Kidney epithelial cell (primary cell): ENCODE data around the gene DSTYK. TPM values are rescaled to one million over a fixed set of nuclear protein-coding genes. Genes with fewer than 3 reads are reported as not detected.

Experiments
- DNase-seq: peaks from one replicate; pipeline ENCODE4 v3.0.0-alpha.2; 2010; ENCODE audit warnings: low read depth
- H3K27me3 ChIP-seq: 2 replicates; pipeline ENCODE4 v1.6.0; 2011; ENCODE audit warnings: low read length; ENCODE audit not compliant: control insufficient read depth, insufficient read depth
- H3K36me3 ChIP-seq: 2 replicates; pipeline ENCODE4 v1.5.1; 2011; ENCODE audit warnings: low read length; ENCODE audit not compliant: control insufficient read depth, insufficient read depth
- H3K4me3 ChIP-seq: 2 replicates; pipeline ENCODE4 v1.5.1; 2011; ENCODE audit warnings: low read depth, mild to moderate bottlenecking, control low read depth, low read length
- total RNA-seq: library from RNA; depleted of rRNA; stranded (reverse); fragments of >200 nt; gene quantifications from 2 replicates; pipeline ENCODE4 v1.2.3, GENCODE V29; 2015
- TF ChIP-seq, protein P1 (sequence below): IDR thresholded peaks from 2 replicates; pipeline ENCODE4 v1.5.1; 2011; ENCODE audit warnings: mild to moderate bottlenecking, moderate library complexity, low read length, control low read depth, inconsistent platforms; ENCODE audit not compliant: insufficient read depth, poor library complexity, severe bottlenecking

DSTYK gene
- total RNA-seq, 1 donor from 2014 or later: 13.8 TPM

DNA sequence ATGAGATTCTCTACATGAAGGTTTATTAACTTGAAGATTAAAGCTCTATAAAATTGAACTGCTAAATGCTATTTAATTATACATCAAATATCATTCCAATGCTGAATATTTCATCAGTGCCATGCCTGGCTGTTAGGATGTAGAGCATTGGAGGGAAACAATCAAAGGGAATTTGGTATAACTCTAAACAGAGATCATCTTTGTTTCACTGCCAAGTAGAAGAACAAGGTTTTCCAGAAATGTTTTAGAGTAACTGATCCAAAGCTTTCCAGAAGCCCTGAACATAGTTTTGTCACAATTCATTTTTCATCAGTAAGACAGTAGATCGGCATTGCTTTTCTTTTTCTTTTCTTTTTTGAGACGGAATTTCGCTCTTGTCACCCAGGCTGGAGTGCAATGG is 5.9 kb upstream of the DSTYK start:
- H3K36me3 ChIP-seq: no peaks in the 10 kb centered on the region
- no peak overlapping the region for H3K4me3 ChIP-seq
- TF ChIP-seq, protein P1, sequence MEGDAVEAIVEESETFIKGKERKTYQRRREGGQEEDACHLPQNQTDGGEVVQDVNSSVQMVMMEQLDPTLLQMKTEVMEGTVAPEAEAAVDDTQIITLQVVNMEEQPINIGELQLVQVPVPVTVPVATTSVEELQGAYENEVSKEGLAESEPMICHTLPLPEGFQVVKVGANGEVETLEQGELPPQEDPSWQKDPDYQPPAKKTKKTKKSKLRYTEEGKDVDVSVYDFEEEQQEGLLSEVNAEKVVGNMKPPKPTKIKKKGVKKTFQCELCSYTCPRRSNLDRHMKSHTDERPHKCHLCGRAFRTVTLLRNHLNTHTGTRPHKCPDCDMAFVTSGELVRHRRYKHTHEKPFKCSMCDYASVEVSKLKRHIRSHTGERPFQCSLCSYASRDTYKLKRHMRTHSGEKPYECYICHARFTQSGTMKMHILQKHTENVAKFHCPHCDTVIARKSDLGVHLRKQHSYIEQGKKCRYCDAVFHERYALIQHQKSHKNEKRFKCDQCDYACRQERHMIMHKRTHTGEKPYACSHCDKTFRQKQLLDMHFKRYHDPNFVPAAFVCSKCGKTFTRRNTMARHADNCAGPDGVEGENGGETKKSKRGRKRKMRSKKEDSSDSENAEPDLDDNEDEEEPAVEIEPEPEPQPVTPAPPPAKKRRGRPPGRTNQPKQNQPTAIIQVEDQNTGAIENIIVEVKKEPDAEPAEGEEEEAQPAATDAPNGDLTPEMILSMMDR: no peak
- H3K27me3 ChIP-seq: no peaks in the 10 kb centered on the region
- no peak for DNase-seq

DNA sequence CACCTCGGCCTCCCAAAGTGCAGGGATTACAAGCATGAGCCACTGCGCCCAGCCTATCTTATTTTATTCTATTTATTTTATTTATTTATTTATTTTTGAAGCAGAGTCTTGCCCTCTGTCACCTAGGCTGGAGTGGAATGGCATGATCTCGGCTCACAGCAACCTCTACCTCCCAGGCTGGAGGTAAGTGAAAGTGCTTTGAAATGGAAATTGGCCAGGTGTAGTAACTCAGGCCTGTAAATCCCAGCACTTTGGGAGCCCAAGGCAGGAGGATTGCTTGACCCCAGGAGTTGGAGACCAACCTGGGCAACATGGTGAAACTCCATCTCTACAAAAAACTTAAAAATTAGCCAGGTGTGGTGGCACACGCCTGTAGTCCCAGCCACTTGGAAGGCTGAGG is 5.1 kb upstream of the DSTYK start:
- H3K27me3 ChIP-seq: no peaks in the 10 kb centered on the region
- DNase-seq: no peak
- H3K4me3 ChIP-seq: no peak overlapping the region
- no peaks in the 10 kb centered on the region for H3K36me3 ChIP-seq
- TF ChIP-seq, protein P1: no peak

DNA sequence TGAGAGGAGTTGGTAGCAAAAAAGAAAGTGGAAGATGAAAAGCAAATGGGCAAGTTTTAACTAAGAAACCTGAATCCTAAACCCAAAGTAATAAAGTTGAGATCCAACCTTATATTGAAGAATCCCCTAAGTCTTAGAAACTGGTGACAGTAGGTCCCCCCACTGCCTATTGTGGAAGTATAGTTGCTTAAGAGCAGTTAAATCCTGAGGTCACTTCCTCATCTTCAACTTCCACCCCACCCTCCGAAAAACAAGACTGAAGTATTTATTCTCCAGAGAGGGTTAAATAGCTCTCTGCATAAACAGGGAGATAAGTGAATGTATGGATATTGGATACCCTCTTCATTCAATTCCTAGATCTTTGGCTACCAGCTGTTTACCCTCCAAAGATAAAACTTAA is 3.3 kb upstream of the DSTYK start:
- H3K4me3 ChIP-seq: no peak overlapping the region
- no peak for DNase-seq
- H3K36me3 ChIP-seq: no peaks in the 10 kb centered on the region
- TF ChIP-seq, protein P1: no peak
- no peaks in the 10 kb centered on the region for H3K27me3 ChIP-seq

DNA sequence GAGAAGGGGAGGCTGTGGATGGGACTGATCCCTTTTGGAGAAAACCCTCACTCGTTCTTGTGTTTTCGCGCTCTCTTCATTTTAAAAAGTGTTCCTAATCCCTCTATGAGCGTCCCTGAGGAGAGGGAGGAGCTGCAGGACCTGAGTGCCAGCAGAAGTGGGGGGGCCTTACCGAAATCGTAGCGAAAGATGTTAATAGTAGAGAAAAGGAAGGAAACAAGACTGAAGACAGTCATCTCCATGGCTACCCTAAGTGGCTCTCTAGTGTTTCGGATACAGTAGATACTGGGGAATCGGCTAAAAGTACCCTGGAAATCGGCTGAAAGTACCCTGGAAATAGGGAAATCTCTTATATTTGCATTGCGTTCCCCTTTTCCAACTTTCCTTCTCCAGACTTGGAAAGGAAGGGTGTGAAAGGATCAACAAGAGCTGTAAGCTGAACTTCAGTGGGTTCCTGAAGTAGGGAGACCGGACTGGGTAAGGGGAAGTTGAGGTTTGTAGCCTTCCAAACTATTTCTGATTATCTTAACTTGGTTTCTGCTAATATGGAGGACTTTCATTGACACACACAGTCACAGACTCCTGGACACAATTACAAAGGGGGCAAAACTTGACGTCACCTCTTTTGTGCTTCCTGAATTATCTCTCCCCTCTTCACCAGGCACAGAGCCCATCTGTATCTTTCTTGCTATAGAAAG is 486 bp upstream of the DSTYK start:
- DNase-seq: no peak
- TF ChIP-seq, protein P1: no peak
- Histone ChIP-seq H3K27me3 (no peaks in the 10 kb centered on the region), H3K36me3 (no peaks in the 10 kb centered on the region), H3K4me3 (peak overlapping the region; percentile 99)

DNA sequence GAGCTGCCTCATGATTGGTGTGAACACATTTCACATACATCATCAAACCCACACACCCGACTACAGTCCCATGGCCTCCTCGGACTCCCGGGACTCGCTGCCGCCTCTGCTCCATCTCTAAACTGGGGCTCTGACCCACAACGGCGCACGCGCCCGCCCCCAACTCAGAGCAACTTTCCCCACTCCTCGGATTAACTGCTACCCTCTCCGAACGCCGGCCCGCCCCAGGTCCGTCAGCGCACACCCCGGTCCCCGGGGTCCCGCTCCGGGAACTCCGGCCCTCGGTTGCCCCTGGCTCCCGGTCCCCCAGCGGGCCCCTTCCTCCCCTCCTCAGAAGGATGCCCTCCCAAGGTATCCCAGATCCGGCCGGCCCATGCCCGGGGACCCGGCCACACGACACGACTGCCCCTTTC is 740 bp downstream of the DSTYK start:
- Histone ChIP-seq H3K4me3 (peak overlapping the region; percentile 99), H3K27me3 (no peaks in the 10 kb centered on the region), H3K36me3 (no peaks in the 10 kb centered on the region)
- TF ChIP-seq, protein P1: no peak
- no peak for DNase-seq

DNA sequence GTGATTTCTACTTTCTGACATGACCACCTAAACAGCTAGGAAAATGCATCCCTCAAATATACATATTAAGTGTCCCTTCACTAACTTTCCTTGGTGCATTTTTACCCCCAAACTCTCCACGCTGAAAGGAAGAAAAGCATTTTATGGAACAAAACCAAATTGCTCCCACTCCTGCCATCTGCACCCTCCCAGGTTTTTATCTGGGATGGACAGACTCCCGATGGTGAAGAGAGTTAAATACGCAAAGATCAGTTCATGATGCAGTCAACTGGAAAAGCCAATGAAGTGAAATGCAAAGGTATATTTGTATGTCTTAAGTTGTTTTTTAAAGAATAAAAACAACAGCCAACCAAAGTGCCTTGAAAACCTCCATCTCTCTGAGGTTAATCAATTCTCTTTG is 2.7 kb downstream of the DSTYK start:
- TF ChIP-seq, protein P1: no peak
- DNase-seq: no peak
- H3K27me3 ChIP-seq: no peaks in the 10 kb centered on the region
- H3K36me3 ChIP-seq: no peaks in the 10 kb centered on the region
- no peak overlapping the region for H3K4me3 ChIP-seq
